Bronchial epithelial cell (primary cell): ENCODE results near the gene RARS2. TPM values are rescaled to one million over a fixed set of nuclear protein-coding genes. Genes with fewer than 3 reads are reported as not detected.
A peak's percentile ranks its signal among the peaks of the same experiment; 100 is the strongest.

Experiments
- DNase-seq: peaks from one replicate; pipeline ENCODE4 v3.0.0-alpha.2; 2010; ENCODE audit warnings: low read depth
- FAIRE-seq: peaks from 2 replicates; lab custom pipeline; 2011; peaks lifted over from hg19 to GRCh38; lab: Jason Lieb, UNC
- H3K27me3 ChIP-seq: 2 replicates; pipeline ENCODE4 v1.5.1; 2011; ENCODE audit warnings: low read length; ENCODE audit not compliant: control insufficient read depth, insufficient read depth
- H3K36me3 ChIP-seq: 2 replicates; pipeline ENCODE4 v1.5.1; 2011; ENCODE audit warnings: low read length; ENCODE audit not compliant: control insufficient read depth, insufficient read depth
- H3K4me3 ChIP-seq: 2 replicates; pipeline ENCODE4 v1.5.1; 2011; ENCODE audit warnings: mild to moderate bottlenecking, low read depth, low read length, control low read depth
- total RNA-seq: library from RNA; depleted of rRNA; stranded (reverse); fragments of >200 nt; gene quantifications from 2 replicates; pipeline ENCODE4 v1.2.1, GENCODE V29; 2014
- TF ChIP-seq, protein P1 (sequence below): IDR thresholded peaks from 2 replicates; pipeline ENCODE4 v1.5.1; 2011; ENCODE audit warnings: mild to moderate bottlenecking, moderate library complexity, low read length, control low read depth, inconsistent platforms; ENCODE audit not compliant: insufficient read depth, severe bottlenecking

RARS2 gene
- total RNA-seq, 1 donor from 2014 or later = 28.4 TPM

DNA sequence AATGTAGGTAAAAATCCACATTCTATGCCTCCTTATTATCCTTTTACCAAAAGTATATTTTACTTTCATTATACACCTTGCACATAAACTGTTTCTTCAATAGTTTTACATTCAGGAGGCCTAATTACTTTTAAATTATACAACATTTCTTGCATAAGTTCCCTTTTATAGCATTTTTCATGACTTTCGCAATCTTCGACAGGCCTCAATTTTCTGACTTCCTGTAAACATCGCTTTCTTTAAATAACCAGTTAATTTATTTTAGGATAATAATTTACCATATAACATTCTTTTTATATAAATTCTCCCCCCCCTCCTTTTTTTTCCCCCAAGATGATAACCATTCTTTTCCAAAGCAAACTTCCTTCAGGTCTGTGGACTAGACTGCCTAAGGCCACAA lies 107.9 kb downstream of the RARS2 start:
- TF ChIP-seq, protein P1, sequence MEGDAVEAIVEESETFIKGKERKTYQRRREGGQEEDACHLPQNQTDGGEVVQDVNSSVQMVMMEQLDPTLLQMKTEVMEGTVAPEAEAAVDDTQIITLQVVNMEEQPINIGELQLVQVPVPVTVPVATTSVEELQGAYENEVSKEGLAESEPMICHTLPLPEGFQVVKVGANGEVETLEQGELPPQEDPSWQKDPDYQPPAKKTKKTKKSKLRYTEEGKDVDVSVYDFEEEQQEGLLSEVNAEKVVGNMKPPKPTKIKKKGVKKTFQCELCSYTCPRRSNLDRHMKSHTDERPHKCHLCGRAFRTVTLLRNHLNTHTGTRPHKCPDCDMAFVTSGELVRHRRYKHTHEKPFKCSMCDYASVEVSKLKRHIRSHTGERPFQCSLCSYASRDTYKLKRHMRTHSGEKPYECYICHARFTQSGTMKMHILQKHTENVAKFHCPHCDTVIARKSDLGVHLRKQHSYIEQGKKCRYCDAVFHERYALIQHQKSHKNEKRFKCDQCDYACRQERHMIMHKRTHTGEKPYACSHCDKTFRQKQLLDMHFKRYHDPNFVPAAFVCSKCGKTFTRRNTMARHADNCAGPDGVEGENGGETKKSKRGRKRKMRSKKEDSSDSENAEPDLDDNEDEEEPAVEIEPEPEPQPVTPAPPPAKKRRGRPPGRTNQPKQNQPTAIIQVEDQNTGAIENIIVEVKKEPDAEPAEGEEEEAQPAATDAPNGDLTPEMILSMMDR = no peak
- FAIRE-seq (no peak), DNase-seq (no peak)
- Histone ChIP-seq H3K27me3 (no peaks in the 10 kb centered on the region), H3K36me3 (peaks cover 10% of the 10 kb centered on the region), H3K4me3 (no peak overlapping the region)

DNA sequence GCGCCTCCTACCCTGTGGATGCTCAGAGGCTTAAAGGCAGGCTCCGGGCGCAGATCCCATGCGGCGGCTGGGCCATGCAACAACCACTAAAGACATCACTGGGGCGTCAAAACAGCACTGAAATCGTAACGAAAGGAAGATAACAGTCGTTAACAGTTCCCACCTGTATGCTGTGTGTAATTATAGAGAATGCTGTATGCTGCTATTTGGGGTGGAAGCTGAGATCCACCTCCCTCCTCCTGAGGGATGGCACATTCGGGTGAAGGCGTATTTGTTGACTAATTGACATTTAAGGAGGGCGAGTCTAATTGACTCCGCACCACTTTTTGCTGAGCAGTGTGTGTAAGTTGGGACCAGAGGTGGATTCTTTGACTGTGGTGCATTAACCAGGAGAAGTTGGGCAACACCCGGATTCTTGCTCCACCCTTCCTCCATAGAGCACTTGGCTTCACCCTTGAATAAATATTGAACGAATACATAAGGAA lies 116.3 kb downstream of the RARS2 start:
- no peak for FAIRE-seq

GRCh38 chr6:87472525-87473418 lies 117.0 kb downstream of the RARS2 start, which contains the start of gene SLC35A1:
Gene SLC35A1, plus strand, starts transcription at chr6:87472974. Its CDS starts 30 bp downstream, at chr6:87473004.
- no peak for FAIRE-seq
- peak; percentile 68 for DNase-seq
- Histone ChIP-seq H3K4me3 (peak within 1 kb of the TSS; percentile 70), H3K27me3 (no peaks in the 10 kb centered on the region), H3K36me3 (peaks cover 3% of the 10 kb centered on the region)
- TF ChIP-seq, protein P1 = no peak

More for the DNA sequence above, 116.3 kb downstream of the RARS2 start:
- no peaks in the 10 kb centered on the region for H3K27me3 ChIP-seq
- peaks cover 6% of the 10 kb centered on the region for H3K36me3 ChIP-seq
- peak overlapping the region; percentile 70 for H3K4me3 ChIP-seq
- DNase-seq = peak; percentile 71
- TF ChIP-seq, protein P1 = no peak

- TF ChIP-seq, protein P1 = no peak
- no peak for FAIRE-seq
- Histone ChIP-seq H3K36me3 (no peaks in the 10 kb centered on the region), H3K27me3 (no peaks in the 10 kb centered on the region), H3K4me3 (no peak overlapping the region)
- no peak for DNase-seq
Measured at GRCh38 chr6:87465051-87465450, 124.7 kb downstream of the RARS2 start.

Other genes starting within 250 kb of the RARS2 start
- 1.6 and 3.1 TPM in 2 replicates for gene C6orf163, start 245.2 kb downstream of the RARS2 start, total RNA-seq
- under 0.01 TPM in 1 of 2 replicates, not detected in the other for gene CFAP206, start 182.0 kb downstream of the RARS2 start, total RNA-seq
- 12.2 and 14.5 TPM in 2 replicates for gene SLC35A1, start 117.0 kb downstream of the RARS2 start, total RNA-seq
- 11.0 and 11.1 TPM in 2 replicates for gene ORC3, start 148 bp upstream of the RARS2 start, total RNA-seq
- 22.6 and 30.2 TPM in 2 replicates for gene AKIRIN2, start 112.2 kb upstream of the RARS2 start, total RNA-seq